KMS-11 (cell line): ENCODE measurements around the gene GALNTL6.

Experiments used
- H2AFZ ChIP-seq: fragments of 200-600 bp; sonication (generic); 2 replicates; pipeline ENCODE4 v1.6.1; 2016; ENCODE audit warnings: antibody characterized with exemption, mixed run types, low read depth
- H3K27ac ChIP-seq: fragments of 200-600 bp; sonication (generic); 2 replicates; pipeline ENCODE4 v1.6.1; 2016; ENCODE audit warnings: mild to moderate bottlenecking, mixed run types
- H3K27me3 ChIP-seq: fragments of 200-600 bp; sonication (generic); 2 replicates; pipeline ENCODE4 v1.6.1; 2017; ENCODE audit warnings: mild to moderate bottlenecking, low read depth, mixed run types, moderate library complexity; ENCODE audit not compliant: insufficient read depth
- H3K36me3 ChIP-seq: fragments of 200-600 bp; sonication (generic); 2 replicates; pipeline ENCODE4 v1.6.1; 2017; ENCODE audit warnings: mild to moderate bottlenecking, mixed run types; ENCODE audit not compliant: insufficient read depth
- H3K4me1 ChIP-seq: fragments of 200-600 bp; sonication (generic); 2 replicates; pipeline ENCODE4 v1.6.1; 2016; ENCODE audit warnings: mild to moderate bottlenecking, low read depth, mixed run types; ENCODE audit not compliant: poor library complexity, severe bottlenecking
- H3K4me2 ChIP-seq: fragments of 200-600 bp; sonication (generic); 2 replicates; pipeline ENCODE4 v1.7.0; 2016; ENCODE audit warnings: mild to moderate bottlenecking, mixed run types
- H3K4me3 ChIP-seq: fragments of 200-600 bp; sonication (generic); IDR thresholded peaks from 2 replicates; pipeline ENCODE4 v1.6.1; 2017; ENCODE audit warnings: low read depth, low read length, mixed read lengths; ENCODE audit not compliant: insufficient read depth
- H3K79me2 ChIP-seq: fragments of 200-600 bp; sonication (generic); 2 replicates; pipeline ENCODE4 v1.6.1; 2016; ENCODE audit warnings: low read depth, mixed run types; ENCODE audit not compliant: insufficient read depth
- H3K9ac ChIP-seq: fragments of 200-600 bp; sonication (generic); 2 replicates; pipeline ENCODE4 v1.6.1; 2016; ENCODE audit warnings: mild to moderate bottlenecking, mixed run types
- H4K20me1 ChIP-seq: fragments of 200-600 bp; sonication (generic); 2 replicates; pipeline ENCODE4 v1.6.1; 2016; ENCODE audit warnings: mild to moderate bottlenecking, mixed run types; ENCODE audit not compliant: insufficient read depth
- CTCF ChIP-seq: fragments of 200-600 bp; sonication (generic); conservative IDR thresholded peaks from 2 replicates; pipeline ENCODE4 v1.6.1; 2017; ENCODE audit warnings: low read depth, mild to moderate bottlenecking, antibody characterized with exemption, low read length, moderate library complexity, mixed read lengths

GALNTL6 gene

GRCh38 chr4:171843456-171843855, 30.3 kb downstream of the GALNTL6 start:
- H3K27ac ChIP-seq: no peak overlapping the region
- no peaks in the 10 kb centered on the region for H3K27me3 ChIP-seq
- no peaks in the 10 kb centered on the region for H4K20me1 ChIP-seq
- no peaks in the 10 kb centered on the region for H3K79me2 ChIP-seq
- H3K4me3 ChIP-seq: no peak overlapping the region
- H3K4me2 ChIP-seq: no peak overlapping the region
- no peaks in the 10 kb centered on the region for H3K36me3 ChIP-seq
- no peak overlapping the region for H2AFZ ChIP-seq
- TF ChIP-seq CTCF: no peak
- H3K4me1 ChIP-seq: no peaks in the 10 kb centered on the region
- H3K9ac ChIP-seq: no peak overlapping the region

- H2AFZ ChIP-seq: no peak overlapping the region
- H3K4me3 ChIP-seq: no peak overlapping the region
- no peaks in the 10 kb centered on the region for H3K36me3 ChIP-seq
- H3K4me1 ChIP-seq: no peaks in the 10 kb centered on the region
- no peak overlapping the region for H3K9ac ChIP-seq
- no peaks in the 10 kb centered on the region for H3K27me3 ChIP-seq
- no peaks in the 10 kb centered on the region for H4K20me1 ChIP-seq
- TF ChIP-seq CTCF: peak; percentile 77
- no peaks in the 10 kb centered on the region for H3K79me2 ChIP-seq
- no peak overlapping the region for H3K4me2 ChIP-seq
- no peak overlapping the region for H3K27ac ChIP-seq
Observed at GRCh38 chr4:171846232-171846631, 33.0 kb downstream of the GALNTL6 start.

- TF ChIP-seq CTCF: no peak
- no peaks in the 10 kb centered on the region for H3K36me3 ChIP-seq
- no peaks in the 10 kb centered on the region for H3K4me1 ChIP-seq
- no peak overlapping the region for H3K4me2 ChIP-seq
- H4K20me1 ChIP-seq: no peaks in the 10 kb centered on the region
- H3K27ac ChIP-seq: no peak overlapping the region
- no peaks in the 10 kb centered on the region for H3K79me2 ChIP-seq
- no peak overlapping the region for H3K9ac ChIP-seq
- H2AFZ ChIP-seq: no peak overlapping the region
- no peak overlapping the region for H3K4me3 ChIP-seq
- no peaks in the 10 kb centered on the region for H3K27me3 ChIP-seq
Observed at GRCh38 chr4:171846893-171847292, 33.7 kb downstream of the GALNTL6 start.

GRCh38 chr4:171847751-171848150, 34.5 kb downstream of the GALNTL6 start:
- H3K9ac ChIP-seq: no peak overlapping the region
- H3K4me3 ChIP-seq: no peak overlapping the region
- no peaks in the 10 kb centered on the region for H3K79me2 ChIP-seq
- TF ChIP-seq CTCF: no peak
- H2AFZ ChIP-seq: no peak overlapping the region
- H3K4me2 ChIP-seq: no peak overlapping the region
- no peaks in the 10 kb centered on the region for H3K36me3 ChIP-seq
- no peaks in the 10 kb centered on the region for H3K4me1 ChIP-seq
- H4K20me1 ChIP-seq: no peaks in the 10 kb centered on the region
- no peaks in the 10 kb centered on the region for H3K27me3 ChIP-seq
- H3K27ac ChIP-seq: no peak overlapping the region
